ENCODE results near the gene FHAD1. TPM values are rescaled to one million over a fixed set of nuclear protein-coding genes. Genes with fewer than 3 reads are reported as not detected.
A peak's percentile ranks its signal among the peaks of the same experiment; 100 is the strongest.

FHAD1 gene
- total RNA-seq, 1 donor from 2014 or later: not detected

DNA sequence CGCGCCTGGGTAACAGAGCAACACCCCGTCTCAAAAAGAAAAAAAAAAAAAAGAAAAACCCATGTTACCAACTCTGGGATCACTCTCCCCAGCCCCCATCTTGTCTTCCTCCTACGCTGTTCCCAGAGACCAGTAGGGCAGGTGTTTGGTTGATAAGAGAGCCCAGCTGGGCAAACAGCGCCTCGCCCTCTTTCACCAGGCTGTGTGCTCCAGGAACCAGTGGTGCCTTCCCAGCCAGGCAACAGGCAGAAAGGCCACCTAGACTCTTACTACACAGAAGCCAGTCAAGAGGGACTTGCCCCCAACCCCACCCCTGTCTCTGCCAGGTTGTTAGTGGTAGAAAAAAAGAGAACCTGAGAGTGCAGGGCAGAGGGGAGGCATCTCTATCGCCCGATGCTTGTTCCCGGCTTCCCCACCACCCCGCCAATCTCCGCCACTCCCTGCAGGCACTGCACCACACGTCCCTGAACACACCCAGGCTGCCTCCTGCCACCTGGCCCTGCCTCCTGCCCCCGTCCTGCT, 177.2 kb downstream of the FHAD1 start:
- Histone ChIP-seq H3K27ac (no peak overlapping the region), H3K9me3 (no peaks in the 10 kb centered on the region), H3K36me3 (peaks cover 0 to 4% of the 10 kb centered on the region in 2 donors), H3K4me1 (peaks cover 24% of the 10 kb centered on the region), H3K27me3 (no peaks in the 10 kb centered on the region), H3K4me3 (no peak overlapping the region)
- DNase-seq (ENCODE audit: extremely low spot score in 2 of 2): no peak
- intact Hi-C loops (cut with DNase I): no loop called here
- TF ChIP-seq POLR2A (IDR thresholded peaks at IDR 0.05) (no peak), POLR2AphosphoS5 (IDR thresholded peaks at IDR 0.05; ENCODE audit: insufficient read depth in 1 of 2, low read depth in 1 of 2) (no peak)
- TF ChIP-seq, protein P1, sequence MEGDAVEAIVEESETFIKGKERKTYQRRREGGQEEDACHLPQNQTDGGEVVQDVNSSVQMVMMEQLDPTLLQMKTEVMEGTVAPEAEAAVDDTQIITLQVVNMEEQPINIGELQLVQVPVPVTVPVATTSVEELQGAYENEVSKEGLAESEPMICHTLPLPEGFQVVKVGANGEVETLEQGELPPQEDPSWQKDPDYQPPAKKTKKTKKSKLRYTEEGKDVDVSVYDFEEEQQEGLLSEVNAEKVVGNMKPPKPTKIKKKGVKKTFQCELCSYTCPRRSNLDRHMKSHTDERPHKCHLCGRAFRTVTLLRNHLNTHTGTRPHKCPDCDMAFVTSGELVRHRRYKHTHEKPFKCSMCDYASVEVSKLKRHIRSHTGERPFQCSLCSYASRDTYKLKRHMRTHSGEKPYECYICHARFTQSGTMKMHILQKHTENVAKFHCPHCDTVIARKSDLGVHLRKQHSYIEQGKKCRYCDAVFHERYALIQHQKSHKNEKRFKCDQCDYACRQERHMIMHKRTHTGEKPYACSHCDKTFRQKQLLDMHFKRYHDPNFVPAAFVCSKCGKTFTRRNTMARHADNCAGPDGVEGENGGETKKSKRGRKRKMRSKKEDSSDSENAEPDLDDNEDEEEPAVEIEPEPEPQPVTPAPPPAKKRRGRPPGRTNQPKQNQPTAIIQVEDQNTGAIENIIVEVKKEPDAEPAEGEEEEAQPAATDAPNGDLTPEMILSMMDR (IDR thresholded peaks at IDR 0.05): no peak

GRCh38 chr1:15424981-15425380, 178.0 kb downstream of the FHAD1 start:
- TF ChIP-seq POLR2AphosphoS5 (IDR thresholded peaks at IDR 0.05; ENCODE audit: insufficient read depth in 1 of 2, low read depth in 1 of 2) (no peak), POLR2A (IDR thresholded peaks at IDR 0.05) (no peak)
- TF ChIP-seq, protein P1 (IDR thresholded peaks at IDR 0.05): no peak
- no peaks in the 10 kb centered on the region for H3K27me3 ChIP-seq
- H3K9me3 ChIP-seq: no peaks in the 10 kb centered on the region
- intact Hi-C loops (cut with DNase I): no loop called here
- no peak overlapping the region for H3K4me3 ChIP-seq
- no peak overlapping the region for H3K27ac ChIP-seq
- no peak for DNase-seq (ENCODE audit: extremely low spot score in 2 of 2)
- peaks cover 23% of the 10 kb centered on the region for H3K4me1 ChIP-seq
- H3K36me3 ChIP-seq: peaks cover 0 to 4% of the 10 kb centered on the region in 2 donors

GRCh38 chr1:15425521-15425920, 178.5 kb downstream of the FHAD1 start:
- intact Hi-C loops (cut with DNase I): no loop called here
- Histone ChIP-seq H3K27ac (no peak overlapping the region), H3K36me3 (peaks cover 0 to 4% of the 10 kb centered on the region in 2 donors), H3K4me1 (peaks cover 23% of the 10 kb centered on the region), H3K4me3 (no peak overlapping the region), H3K9me3 (no peaks in the 10 kb centered on the region), H3K27me3 (no peaks in the 10 kb centered on the region)
- no peak for DNase-seq (ENCODE audit: extremely low spot score in 2 of 2)
- TF ChIP-seq POLR2AphosphoS5 (IDR thresholded peaks at IDR 0.05; ENCODE audit: insufficient read depth in 1 of 2, low read depth in 1 of 2) (no peak), POLR2A (IDR thresholded peaks at IDR 0.05) (no peak)
- TF ChIP-seq, protein P1 (IDR thresholded peaks at IDR 0.05): no peak

DNA sequence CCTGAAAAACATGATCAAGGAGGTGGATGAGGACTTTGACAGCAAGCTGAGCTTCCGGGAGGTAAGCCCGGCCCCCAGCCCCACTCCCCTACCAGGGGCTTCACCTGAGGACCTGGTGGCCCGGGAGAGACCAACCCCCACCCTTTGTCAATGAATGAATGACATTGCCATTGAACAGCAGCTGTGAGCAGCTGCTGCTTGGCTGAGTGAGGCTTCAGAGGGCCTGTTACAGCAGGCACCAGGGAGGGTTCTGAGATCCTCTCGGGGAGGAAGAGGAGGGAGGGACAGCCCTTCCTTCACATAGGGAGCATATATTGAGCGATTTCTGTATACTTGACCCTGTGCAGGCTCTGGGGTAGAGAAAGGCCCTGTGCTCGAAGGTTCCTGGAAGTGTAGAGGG, 178.9 kb downstream of the FHAD1 start:
- H3K36me3 ChIP-seq: peaks cover 0 to 4% of the 10 kb centered on the region in 2 donors
- H3K27me3 ChIP-seq: no peaks in the 10 kb centered on the region
- TF ChIP-seq POLR2AphosphoS5 (IDR thresholded peaks at IDR 0.05; ENCODE audit: insufficient read depth in 1 of 2, low read depth in 1 of 2) (no peak), POLR2A (IDR thresholded peaks at IDR 0.05) (no peak)
- TF ChIP-seq, protein P1 (IDR thresholded peaks at IDR 0.05): no peak
- intact Hi-C loops (cut with DNase I): no loop called here
- no peaks in the 10 kb centered on the region for H3K9me3 ChIP-seq
- no peak overlapping the region for H3K4me3 ChIP-seq
- no peak for DNase-seq (ENCODE audit: extremely low spot score in 2 of 2)
- H3K27ac ChIP-seq: peak overlapping the region; percentile 50
- peaks cover 23% of the 10 kb centered on the region for H3K4me1 ChIP-seq

DNA sequence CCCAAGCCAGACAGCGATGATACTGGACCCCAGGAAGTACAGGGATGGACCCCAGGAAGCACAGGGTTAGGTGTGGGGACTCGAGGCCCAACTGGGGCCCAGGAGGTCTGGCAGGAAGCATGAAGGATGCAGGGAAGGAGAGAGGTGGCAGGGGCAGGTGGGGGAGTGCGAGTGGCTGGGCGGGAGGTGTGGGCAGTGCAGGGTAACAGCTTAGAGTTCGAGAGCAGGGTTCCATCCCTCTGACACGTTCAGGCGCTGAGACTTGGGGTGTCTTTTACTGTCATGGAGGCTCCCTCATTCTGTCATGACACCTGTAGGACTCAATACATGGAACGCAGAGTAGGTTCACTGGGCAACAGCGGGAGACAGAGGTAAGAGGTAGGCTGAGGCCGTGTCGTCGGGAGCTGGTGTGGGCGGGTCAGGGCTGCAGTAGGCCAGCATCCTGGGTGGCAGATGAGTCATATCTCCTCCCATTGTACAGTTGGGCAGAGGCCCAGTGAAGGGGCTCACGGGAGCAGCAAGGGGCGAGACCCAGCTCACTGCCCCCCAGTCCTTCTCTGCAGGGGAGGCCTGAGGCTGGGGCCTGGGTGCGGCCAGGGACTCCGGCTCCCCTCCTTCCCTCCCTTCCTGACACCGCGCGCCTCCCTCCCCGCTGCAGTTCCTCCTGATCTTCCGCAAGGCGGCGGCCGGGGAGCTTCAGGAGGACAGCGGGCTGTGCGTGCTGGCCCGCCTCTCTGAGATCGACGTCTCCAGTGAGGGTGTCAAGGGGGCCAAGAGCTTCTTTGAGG, 179.7 kb downstream of the FHAD1 start:
- H3K36me3 ChIP-seq: peaks cover 0 to 4% of the 10 kb centered on the region in 2 donors
- no peak for DNase-seq (ENCODE audit: extremely low spot score in 2 of 2)
- H3K27me3 ChIP-seq: no peaks in the 10 kb centered on the region
- no peaks in the 10 kb centered on the region for H3K9me3 ChIP-seq
- TF ChIP-seq, protein P1 (IDR thresholded peaks at IDR 0.05): peak in 2 of 3 experiments; percentile 20 to 57
- TF ChIP-seq POLR2AphosphoS5 (IDR thresholded peaks at IDR 0.05; ENCODE audit: insufficient read depth in 1 of 2, low read depth in 1 of 2): peak in 1 of 2 donors; percentile 54
- TF ChIP-seq POLR2A (IDR thresholded peaks at IDR 0.05): no peak
- peaks cover 23% of the 10 kb centered on the region for H3K4me1 ChIP-seq
- H3K27ac ChIP-seq: peak overlapping the region; percentile 50
- peak overlapping the region in 1 of 2 donors; percentile 10 for H3K4me3 ChIP-seq
- intact Hi-C loops (cut with DNase I): no loop called here
